Measurements from ENCODE around the gene SLITRK3.
"Not testable (repeated sequence)": the region's sequence is repeated elsewhere in the genome, so short reads cannot be mapped to it uniquely, and the experiment has no call there.

SLITRK3 gene

DNA sequence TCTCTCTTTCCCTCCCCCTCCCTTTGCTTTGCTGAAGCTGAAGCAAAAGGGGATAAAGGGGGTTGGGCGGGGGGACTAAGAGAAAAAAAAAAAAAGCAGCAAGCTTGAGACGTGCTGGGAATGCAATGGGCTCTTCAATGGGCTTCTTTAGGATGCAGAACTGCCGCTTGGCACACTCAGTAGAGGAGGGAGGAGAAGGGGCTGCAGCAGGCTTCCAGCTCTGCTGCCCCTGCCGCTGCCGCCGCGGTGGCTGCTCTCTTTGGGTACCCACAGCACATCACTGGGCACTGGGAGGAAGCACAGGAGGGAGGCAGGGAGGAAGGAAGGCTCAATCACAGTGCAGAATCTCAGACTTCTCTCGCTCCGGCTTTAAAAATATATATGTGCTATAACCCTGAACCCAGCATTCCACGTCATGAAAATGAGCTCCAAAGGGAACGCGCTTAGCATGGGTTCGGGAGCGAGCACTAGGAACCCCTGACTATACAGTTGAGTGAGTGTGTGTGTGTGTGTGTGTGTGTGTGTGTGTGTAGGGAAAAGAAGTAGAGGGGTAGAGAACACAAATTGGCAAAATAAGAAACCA lies 3.5 kb downstream of the SLITRK3 start:
- DNase-seq (ENCODE audit: low read depth in 2 of 3, low spot score in 1 of 3): no peak

GRCh38 chr3:165191491-165191890 lies 4.7 kb downstream of the SLITRK3 start:
- DNase-seq (ENCODE audit: low read depth in 2 of 3, low spot score in 1 of 3): no peak

DNA sequence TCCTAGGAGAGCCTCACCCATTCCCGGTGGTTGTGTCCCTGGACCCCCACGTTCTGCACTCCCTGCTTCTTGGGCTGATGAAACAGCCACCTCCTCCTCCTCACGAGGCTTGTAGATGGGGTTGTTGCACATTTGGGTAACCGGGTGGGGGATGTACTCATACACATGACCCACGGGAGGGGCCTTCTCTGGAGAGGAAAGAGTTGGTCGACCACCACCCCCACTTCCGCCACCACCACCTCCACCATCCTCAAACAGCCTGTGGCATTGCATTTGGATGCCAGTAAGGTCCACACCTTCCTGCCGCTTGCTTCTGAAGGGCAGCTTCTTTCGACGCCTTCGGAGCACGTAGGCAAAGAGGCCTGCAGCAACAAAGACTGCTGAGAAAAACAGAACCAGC lies 7.7 kb downstream of the SLITRK3 start:
- no peak for DNase-seq (ENCODE audit: low read depth in 2 of 3, low spot score in 1 of 3)

DNA sequence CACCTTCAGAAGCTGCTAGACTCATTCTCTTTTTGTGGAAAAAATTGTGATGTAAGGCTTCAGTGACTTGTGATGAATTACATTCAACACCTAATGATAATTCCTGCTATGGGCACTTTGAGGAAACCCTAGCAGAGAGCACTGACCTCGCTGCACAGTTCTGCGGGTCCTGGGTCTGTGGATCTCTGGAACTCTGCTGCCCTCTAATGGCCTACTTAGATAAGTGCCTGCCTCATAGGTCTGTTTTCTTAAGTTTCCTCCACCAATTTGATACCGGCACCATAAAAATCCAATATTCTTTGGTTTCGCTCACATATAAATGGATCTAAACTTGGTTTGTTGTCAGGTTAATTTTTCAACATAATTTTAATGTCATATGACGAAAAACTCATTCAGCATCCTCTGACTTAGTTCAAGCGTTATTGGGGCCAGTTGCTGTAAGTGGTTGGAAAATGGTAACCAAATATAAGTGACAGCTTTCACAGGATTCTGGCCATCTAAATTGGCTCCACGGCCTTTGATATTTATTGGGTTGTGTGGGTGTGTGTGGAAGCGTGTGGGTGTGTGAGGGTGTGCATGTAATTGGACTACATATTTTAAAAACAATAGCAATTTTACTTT lies 10.4 kb downstream of the SLITRK3 start:
- peak in 2 of 3 donors; percentile 13 to 34 for DNase-seq (ENCODE audit: low read depth in 2 of 3, low spot score in 1 of 3)

GRCh38 chr3:165181556-165181955 lies 14.6 kb downstream of the SLITRK3 start:
- no peak for DNase-seq (ENCODE audit: low read depth in 2 of 3, low spot score in 1 of 3)

DNA sequence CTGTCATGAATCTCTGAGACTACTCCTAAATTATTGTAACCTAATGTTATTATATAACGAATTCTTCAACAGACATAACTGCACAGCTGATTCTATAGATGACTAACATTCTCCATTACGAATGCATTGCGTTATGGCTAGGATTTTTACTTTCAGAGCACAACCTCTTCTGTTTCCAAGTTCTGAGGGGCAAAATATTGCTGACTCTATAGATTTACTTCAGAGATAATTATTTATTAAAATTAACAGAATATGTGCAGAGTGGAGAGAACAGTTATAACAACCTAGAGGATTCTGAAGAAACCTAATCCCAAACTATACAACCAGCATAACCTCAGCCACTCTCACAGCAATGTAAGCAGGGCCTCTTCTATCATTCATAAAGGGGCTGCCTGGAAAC lies 25.9 kb downstream of the SLITRK3 start:
- DNase-seq (ENCODE audit: low read depth in 2 of 3, low spot score in 1 of 3): no peak

GRCh38 chr3:165169368-165169767 lies 26.8 kb downstream of the SLITRK3 start:
- no peak for DNase-seq (ENCODE audit: low read depth in 2 of 3, low spot score in 1 of 3)

GRCh38 chr3:165162883-165163282 lies 33.3 kb downstream of the SLITRK3 start:
- DNase-seq (ENCODE audit: low read depth in 2 of 3, low spot score in 1 of 3): no peak

GRCh38 chr3:165159760-165160421 lies 36.3 kb downstream of the SLITRK3 start:
- no peak for DNase-seq (ENCODE audit: low read depth in 2 of 3, low spot score in 1 of 3)

DNA sequence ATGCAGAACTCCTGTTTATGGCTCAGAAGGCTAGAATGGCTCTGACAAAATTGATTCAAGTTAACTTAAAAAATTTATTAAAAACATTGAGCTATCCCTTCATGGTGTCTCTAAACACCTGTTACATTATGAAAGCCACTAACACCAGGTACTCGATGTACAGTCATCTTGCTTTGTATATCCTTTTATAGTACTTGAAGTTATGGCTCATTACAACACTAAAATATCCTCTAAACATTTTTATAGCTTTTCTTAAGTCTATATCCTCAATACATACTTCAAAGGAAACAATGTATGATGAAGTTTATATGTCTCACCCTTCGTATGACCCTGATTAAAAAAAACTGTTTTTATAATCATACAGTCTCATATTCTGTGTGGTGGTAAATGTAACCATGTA lies 38.2 kb downstream of the SLITRK3 start:
- no peak for DNase-seq (ENCODE audit: low read depth in 2 of 3, low spot score in 1 of 3)

GRCh38 chr3:165156757-165157420 lies 39.3 kb downstream of the SLITRK3 start:
- no peak for DNase-seq (ENCODE audit: low read depth in 2 of 3, low spot score in 1 of 3)

DNA sequence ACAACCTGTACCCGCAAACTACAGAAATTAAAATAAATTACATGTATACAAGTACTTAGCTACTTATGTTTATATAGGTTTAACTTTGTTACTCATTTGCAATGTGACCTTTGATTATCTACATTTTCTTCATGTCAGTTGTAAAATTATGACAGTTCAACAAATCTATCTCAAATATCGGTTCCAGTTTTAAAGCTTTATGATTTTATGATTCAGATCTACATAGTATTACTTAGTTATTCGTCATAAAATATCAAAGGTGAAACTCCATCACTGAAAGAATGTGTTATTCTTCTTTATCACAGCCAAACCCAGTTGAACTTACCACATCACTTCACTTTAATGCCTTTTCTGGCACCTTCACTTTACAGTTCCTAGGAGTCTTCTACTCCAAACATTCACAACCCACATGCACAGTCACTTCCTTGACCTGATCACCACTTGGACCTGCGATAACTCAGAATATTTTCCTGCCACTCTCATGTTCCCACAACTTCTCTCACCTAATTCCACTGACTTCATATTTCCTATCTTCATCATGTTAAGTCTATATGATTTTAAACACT lies 47.2 kb downstream of the SLITRK3 start:
- no peak for DNase-seq (ENCODE audit: low read depth in 2 of 3, low spot score in 1 of 3)

DNA sequence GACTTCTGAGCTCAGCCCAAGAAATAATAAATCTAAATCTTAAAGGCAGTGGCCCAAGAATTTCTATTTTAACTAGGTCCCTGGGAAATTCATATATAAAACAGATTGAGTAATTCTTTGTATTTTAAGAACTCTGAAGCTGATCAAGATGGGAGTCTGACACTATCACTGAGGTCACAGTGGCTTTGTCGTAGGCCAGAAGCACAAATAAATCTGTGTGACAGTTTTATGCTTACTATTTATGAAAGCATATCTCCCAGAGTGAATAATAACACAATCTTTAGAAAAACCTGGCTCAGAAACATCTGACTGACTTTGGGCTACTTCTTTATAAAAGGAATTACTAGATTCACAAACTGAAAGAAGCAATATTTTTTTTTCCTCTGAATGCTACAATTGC lies 51.9 kb downstream of the SLITRK3 start:
- no peak for DNase-seq (ENCODE audit: low read depth in 2 of 3, low spot score in 1 of 3)

DNA sequence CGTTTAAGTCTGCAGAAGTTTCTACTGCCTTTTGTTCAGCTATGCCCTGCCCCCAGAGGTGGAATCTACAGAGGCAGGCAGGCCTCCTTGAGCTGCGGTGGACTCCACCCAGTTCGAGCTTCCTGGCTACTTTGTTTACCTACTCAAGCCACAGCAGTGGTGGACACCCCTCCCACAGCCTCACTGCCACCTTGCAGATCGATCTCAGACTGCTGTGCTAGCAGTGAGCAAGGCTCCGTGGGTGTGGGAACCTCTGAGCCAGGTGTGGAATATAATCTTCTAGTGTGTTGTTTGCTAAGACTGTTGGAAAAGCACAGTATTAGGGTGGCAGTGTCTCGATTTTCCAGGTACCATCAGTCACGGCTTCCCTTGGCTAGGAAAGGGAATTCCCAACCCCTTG lies 56.3 kb downstream of the SLITRK3 start:
- not testable (repeated sequence) for DNase-seq (ENCODE audit: low read depth in 2 of 3, low spot score in 1 of 3)
